Measurements from ENCODE around the gene CERK.

CERK gene

DNA sequence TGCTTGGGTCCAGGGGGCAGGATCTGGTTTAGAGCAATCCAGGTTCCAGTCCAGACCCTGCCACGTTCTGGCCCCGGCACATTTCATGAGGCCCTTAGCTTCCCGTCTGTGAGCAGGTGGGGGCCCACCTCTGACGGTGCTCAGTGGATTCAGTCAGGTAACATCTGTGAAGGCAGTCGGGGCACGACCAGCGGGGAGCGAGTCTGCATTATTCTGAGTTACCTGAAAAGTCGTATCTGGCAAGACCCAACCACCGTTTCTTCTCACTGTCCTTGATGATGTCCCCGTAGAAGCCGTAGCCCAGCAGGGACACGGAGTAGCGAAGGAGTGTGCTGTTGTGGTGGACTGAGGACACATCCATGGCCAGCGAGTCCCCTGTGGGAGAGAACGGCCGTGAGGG is 39.0 kb downstream of the CERK start:
- no peak for DNase-seq (ENCODE audit: low read depth, low spot score)

GRCh38 chr22:46697811-46698515 is 40.1 kb downstream of the CERK start:
- DNase-seq (ENCODE audit: low read depth, low spot score), result no peak

- DNase-seq (ENCODE audit: low read depth, low spot score), result no peak
Observed at GRCh38 chr22:46696614-46697013, 41.4 kb downstream of the CERK start.

DNA sequence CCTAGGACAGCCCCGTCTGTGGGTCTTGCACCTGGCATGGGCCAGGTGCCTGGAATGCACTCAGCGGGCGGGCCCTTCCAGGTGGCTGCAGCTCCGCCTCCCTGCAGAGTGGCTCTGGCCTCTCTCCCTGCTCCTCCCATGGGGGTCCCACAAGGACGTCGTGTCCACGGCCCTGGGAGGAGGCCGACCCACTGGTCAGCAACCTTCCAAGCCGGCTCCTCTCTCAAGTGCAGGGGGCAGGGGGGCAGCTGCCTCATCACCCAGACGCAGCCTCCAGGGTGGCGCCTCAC is 41.9 kb downstream of the CERK start:
- no peak for DNase-seq (ENCODE audit: low read depth, low spot score)

DNA sequence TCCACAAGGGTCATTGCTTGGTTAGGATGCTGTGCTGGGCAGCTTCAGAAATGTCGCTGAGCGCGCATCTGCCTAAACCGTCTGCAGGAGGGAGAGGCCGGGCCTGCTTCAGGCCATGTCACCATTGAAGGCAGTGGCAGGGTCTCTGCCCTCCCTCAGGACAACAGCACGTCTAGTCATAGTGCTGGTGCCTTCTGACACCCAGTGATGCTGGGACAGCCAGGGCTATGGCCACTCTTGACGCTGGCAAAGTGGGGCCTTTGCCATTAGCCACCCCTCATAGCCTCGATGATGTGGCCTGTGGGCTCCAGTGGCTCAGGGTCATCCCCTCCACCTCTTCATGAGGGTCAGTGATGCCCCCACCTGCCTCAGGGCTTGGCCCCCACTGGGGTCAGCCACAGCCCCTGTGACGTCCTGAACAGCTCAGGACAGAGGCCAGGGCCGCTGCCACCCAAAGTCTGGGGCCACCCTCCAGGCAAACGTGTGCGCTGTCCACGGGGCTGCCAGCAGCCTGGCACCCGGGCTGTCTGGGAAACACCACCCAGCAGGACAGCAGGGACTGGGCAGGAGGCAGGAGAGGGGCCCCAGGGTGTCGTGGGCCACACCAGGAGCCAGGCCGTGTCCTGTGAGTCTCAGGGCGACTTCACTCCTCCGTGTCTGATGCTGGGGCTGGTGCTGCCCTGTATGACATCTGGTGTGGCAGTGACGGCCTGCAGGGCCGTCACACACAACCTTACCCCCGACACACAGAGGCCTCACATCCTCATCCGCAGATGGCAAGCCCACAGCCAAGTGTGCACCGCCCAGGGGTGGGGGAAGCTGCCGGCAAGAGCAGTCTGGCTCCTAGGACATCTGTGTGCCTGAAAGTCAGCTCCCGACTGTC is 42.5 kb downstream of the CERK start:
- DNase-seq (ENCODE audit: low read depth, low spot score), result no peak

GRCh38 chr22:46694416-46695170 is 43.5 kb downstream of the CERK start:
- DNase-seq (ENCODE audit: low read depth, low spot score), result no peak

GRCh38 chr22:46693634-46694415 is 44.2 kb downstream of the CERK start:
- no peak for DNase-seq (ENCODE audit: low read depth, low spot score)

- no peak for DNase-seq (ENCODE audit: low read depth, low spot score)
Observed at GRCh38 chr22:46691571-46691970, 46.5 kb downstream of the CERK start.

GRCh38 chr22:46690146-46690545 is 47.9 kb downstream of the CERK start:
- DNase-seq (ENCODE audit: low read depth, low spot score), result no peak

DNA sequence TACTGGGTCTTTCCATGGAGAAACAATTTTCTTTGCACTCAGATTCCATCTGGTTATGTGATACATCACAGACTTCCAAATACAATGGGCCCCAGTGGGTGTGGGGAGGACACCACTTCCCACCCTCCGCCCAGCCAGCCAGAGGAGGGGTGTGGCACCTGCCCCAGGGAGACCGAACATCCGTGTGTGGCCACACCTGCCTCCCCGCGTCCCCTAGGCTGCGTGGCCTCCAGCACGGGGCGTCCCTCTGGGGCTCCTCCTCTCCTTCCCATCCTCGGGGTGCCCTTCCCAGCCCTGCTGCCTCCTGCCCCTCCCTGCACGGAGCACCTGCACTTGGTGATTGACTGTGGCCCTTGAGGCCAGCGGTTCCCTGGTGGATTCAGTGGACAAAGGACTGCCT is 49.1 kb downstream of the CERK start:
- no peak for DNase-seq (ENCODE audit: low read depth, low spot score)

- no peak for DNase-seq (ENCODE audit: low read depth, low spot score)
Observed at GRCh38 chr22:46687460-46687859, 50.6 kb downstream of the CERK start.

DNA sequence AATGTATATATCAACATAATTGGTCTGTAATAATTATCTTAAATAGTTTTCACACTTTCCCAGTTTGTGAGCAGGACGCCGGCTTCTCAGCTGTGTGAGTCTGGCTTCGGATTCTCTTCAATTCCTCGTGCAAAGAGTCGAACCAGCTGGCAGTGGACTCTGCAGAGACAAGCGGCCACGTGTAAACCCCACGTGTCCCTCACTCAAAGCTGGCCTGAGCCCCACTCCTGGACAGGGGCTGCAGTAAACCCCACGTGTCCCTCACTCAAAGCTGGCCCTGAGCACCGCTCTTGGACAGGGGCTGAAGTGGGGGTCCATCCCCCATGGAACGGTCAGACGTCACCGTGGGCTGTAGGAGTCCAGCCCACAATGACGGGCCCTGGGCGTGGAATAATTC is 51.0 kb downstream of the CERK start:
- DNase-seq (ENCODE audit: low read depth, low spot score), result no peak

- DNase-seq (ENCODE audit: low read depth, low spot score), result no peak
Observed at GRCh38 chr22:46686221-46687047, 51.6 kb downstream of the CERK start.

DNA sequence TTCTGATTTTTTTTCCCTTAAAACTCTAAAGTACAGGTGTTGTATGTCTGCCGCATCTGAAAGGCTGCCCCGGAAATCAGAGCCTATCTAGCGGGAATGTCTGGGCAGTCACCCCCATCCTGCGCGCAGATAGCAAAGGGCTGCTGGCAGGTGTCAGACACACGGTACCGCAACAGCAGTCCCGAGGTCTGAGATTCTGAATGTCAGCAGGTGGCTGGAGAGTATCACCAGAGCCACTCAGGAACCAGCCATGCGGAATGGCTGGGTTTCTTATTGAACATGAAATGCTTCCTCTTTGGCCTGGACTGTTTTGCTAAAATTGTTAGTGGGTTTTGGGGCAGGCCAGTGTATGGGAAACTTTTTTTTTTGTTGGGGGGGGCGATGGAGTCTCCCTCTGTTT is 53.3 kb downstream of the CERK start:
- DNase-seq (ENCODE audit: low read depth, low spot score), result no peak

DNA sequence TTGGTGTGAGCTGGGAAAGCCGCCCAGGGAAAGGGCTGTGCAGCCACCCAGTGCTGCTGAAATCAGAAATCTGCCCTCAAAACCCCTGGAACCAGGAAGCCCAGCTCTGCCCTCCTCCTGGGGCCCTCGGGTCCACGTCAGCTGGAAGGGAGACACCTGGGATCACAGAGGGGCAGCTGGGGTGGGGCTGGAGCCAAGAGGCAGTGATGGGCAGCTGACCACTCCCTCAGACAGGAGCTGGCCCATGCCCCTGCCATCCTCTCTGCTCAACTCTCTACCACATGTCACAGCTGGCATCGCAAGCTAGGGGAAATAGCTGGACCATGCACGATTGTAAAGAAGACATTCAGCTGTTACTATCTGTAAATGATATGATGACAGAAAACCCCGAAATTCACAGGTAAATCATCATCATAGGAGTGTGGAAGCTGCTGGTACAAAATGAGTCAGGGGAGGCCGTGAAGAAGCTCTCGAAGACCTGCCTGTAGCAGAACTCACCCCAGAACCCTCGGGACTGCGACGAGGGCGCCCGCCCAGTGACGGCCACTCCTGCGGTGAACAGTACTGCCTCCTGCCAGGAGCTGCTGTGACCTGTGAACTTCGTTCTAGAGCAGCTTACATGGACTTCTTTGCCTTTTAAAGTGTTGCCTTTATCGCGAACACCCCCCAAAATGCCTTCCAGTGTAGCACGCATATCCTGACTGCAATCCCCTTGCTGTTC is 55.9 kb downstream of the CERK start:
- no peak for DNase-seq (ENCODE audit: low read depth, low spot score)

DNA sequence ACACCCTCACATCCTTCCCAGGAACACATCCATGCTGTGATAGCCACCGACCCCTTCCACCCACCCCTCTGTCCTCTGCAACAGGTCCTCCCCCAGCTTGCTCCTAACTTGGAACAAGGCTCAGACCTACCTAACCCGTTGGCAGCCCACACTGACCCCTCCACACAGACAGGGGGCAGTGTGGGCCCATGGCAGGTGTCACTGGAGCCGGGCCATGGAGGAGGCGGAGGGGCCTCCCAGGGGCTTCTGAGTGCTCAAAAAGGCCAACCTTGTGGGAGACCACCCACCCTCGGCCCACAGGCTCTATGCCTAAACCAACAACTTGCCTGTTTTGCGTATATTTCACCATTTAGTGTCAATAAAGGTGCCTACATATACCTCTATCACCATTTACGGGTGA is 57.0 kb downstream of the CERK start:
- peak; percentile 27 for DNase-seq (ENCODE audit: low read depth, low spot score)

- no peak for DNase-seq (ENCODE audit: low read depth, low spot score)
Observed at GRCh38 chr22:46679706-46680269, 58.3 kb downstream of the CERK start.

GRCh38 chr22:46678785-46679700 is 59.0 kb downstream of the CERK start:
- DNase-seq (ENCODE audit: low read depth, low spot score), result no peak

All from ELF-1 (cell line).